ENCODE data around the gene GRIN2D.

DNA sequence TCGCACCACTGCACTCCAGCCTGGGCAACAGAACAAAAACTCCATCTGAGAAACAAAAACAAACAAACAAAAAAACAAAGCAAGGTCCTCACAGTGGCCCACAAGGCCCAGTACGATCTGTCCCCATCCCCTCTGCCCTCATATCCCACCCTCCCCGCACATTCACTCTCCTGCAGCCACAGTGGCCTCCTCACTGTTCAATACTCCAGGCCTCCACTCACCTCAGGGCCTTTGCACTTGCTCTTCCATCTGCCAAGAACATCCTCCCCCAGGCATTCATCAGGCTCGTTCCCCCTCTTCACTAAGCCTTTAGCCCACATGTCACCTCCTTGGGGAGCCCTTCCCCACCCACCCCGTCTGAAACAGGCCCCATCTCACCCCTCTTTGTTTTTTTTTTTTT lies 34.3 kb upstream of the GRIN2D start:
- TF ChIP-seq POLR2AphosphoS5 (IDR thresholded peaks at IDR 0.05; ENCODE audit: borderline replicate concordance, low read depth, low read length) (no peak), EZH2 (IDR thresholded peaks at IDR 0.05) (no peak), FOXP2 (optimal IDR thresholded peaks at IDR 0.05; ENCODE audit: control extremely low read depth, extremely low read length, insufficient read depth) (no peak)
